ENCODE data around the gene GRID1.

The GRID1 gene

DNA sequence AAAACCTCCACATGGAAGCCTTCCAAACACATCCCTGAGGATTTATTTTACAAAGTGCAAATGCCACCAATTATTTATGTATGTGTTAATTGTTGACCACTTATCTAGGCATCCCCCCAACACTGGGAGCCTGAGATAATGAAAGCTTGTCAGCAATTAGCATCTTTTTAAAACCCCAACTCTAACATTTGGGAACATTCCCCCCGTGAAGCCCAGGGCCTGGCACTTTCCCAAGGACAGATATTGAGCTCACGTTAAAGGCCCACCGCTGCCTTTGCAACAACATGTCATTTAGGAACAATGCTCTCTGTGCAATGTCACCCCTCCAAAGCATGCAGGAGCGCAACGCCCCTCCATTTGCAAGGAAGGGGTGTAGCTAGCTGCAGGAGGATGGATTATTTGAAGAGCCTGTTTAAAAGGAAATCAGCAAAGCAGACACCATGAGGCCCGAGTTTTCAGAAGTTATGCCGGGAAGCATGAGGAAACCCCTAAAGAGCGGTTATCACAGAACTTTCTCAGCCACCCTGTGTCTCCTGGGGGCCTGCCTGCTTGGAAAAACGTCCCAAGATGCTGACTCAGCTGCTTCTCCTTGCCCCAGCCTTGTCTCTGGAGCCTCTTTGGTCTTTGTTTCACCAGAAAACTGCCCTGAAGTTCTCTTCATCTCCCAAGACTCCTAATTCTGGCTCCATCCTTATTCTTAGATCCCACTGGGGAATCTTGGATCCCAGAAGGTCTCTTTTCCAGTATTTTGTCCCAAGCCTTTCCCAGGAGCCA, 444.1 kb downstream of the GRID1 start:
- H3K9me2 ChIP-seq (replicated peaks; ENCODE audit: insufficient read depth, low read length) = no peaks in the 10 kb centered on the region
- H3K4me2 ChIP-seq (ENCODE audit: low read depth, low read length) = no peak overlapping the region
- H3K79me2 ChIP-seq (ENCODE audit: low read length) = no peaks in the 10 kb centered on the region
- no peaks in the 10 kb centered on the region for H3K36me3 ChIP-seq (replicated peaks; ENCODE audit: insufficient read depth, low read length)
- TF ChIP-seq EZH2phosphoT487 (IDR thresholded peaks at IDR 0.05; ENCODE audit: low read length) = no peak
- TF ChIP-seq, protein P1, sequence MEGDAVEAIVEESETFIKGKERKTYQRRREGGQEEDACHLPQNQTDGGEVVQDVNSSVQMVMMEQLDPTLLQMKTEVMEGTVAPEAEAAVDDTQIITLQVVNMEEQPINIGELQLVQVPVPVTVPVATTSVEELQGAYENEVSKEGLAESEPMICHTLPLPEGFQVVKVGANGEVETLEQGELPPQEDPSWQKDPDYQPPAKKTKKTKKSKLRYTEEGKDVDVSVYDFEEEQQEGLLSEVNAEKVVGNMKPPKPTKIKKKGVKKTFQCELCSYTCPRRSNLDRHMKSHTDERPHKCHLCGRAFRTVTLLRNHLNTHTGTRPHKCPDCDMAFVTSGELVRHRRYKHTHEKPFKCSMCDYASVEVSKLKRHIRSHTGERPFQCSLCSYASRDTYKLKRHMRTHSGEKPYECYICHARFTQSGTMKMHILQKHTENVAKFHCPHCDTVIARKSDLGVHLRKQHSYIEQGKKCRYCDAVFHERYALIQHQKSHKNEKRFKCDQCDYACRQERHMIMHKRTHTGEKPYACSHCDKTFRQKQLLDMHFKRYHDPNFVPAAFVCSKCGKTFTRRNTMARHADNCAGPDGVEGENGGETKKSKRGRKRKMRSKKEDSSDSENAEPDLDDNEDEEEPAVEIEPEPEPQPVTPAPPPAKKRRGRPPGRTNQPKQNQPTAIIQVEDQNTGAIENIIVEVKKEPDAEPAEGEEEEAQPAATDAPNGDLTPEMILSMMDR (IDR thresholded peaks at IDR 0.05; ENCODE audit: low read length) = no peak
- no peak overlapping the region for H3K27ac ChIP-seq (ENCODE audit: low read length)
- no peaks in the 10 kb centered on the region for H3K4me1 ChIP-seq (ENCODE audit: low read length)
- no peaks in the 10 kb centered on the region for H3F3A ChIP-seq (ENCODE audit: insufficient read depth, low read length)
- no peak overlapping the region for H3K9ac ChIP-seq (ENCODE audit: low read length)
- no peaks in the 10 kb centered on the region for H3K27me3 ChIP-seq (replicated peaks; ENCODE audit: insufficient read depth, low read length)
- no peaks in the 10 kb centered on the region for H3K9me3 ChIP-seq (replicated peaks; ENCODE audit: insufficient read depth, low read length)
- H4K20me1 ChIP-seq (ENCODE audit: insufficient read depth, low read length) = no peaks in the 10 kb centered on the region
- no peak overlapping the region for H3K4me3 ChIP-seq (ENCODE audit: low read length)
- DNase-seq = no peak
- H2AFZ ChIP-seq (ENCODE audit: low read length) = no peak overlapping the region

DNA sequence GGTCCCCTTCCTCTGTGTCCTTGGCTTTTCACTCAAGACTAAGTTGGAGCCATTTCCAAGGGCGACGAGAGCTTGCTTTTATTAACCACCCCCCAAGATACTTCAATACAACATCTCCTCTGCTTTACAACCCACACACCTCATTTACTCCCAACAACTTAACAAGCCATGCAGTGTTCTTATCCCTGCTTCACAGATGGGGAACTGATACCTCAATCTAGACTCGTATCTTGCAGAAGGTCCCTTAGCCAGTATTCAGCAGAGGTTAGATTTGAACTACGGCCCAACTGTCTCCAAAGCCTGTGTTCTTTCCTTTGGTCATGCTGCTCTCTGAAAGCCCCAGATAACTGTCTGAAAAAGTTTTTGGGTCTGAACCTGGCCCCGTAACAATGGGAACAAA, 444.8 kb downstream of the GRID1 start:
- Histone ChIP-seq H3K4me1 (ENCODE audit: low read length) (no peaks in the 10 kb centered on the region), H3K79me2 (ENCODE audit: low read length) (no peaks in the 10 kb centered on the region), H3K9ac (ENCODE audit: low read length) (no peak overlapping the region), H3K9me2 (replicated peaks; ENCODE audit: insufficient read depth, low read length) (no peaks in the 10 kb centered on the region), H3K27me3 (replicated peaks; ENCODE audit: insufficient read depth, low read length) (no peaks in the 10 kb centered on the region), H3K36me3 (replicated peaks; ENCODE audit: insufficient read depth, low read length) (no peaks in the 10 kb centered on the region), H3K27ac (ENCODE audit: low read length) (no peak overlapping the region), H3K4me2 (ENCODE audit: low read depth, low read length) (no peak overlapping the region), H3K9me3 (replicated peaks; ENCODE audit: insufficient read depth, low read length) (no peaks in the 10 kb centered on the region), H2AFZ (ENCODE audit: low read length) (no peak overlapping the region), H3K4me3 (ENCODE audit: low read length) (no peak overlapping the region), H4K20me1 (ENCODE audit: insufficient read depth, low read length) (no peaks in the 10 kb centered on the region), H3F3A (ENCODE audit: insufficient read depth, low read length) (no peaks in the 10 kb centered on the region)
- no peak for DNase-seq
- TF ChIP-seq, protein P1 (IDR thresholded peaks at IDR 0.05; ENCODE audit: low read length) = no peak
- TF ChIP-seq EZH2phosphoT487 (IDR thresholded peaks at IDR 0.05; ENCODE audit: low read length) (no peak), EZH2 (optimal IDR thresholded peaks at IDR 0.05; ENCODE audit: low read depth, low read length) (no peak)

DNA sequence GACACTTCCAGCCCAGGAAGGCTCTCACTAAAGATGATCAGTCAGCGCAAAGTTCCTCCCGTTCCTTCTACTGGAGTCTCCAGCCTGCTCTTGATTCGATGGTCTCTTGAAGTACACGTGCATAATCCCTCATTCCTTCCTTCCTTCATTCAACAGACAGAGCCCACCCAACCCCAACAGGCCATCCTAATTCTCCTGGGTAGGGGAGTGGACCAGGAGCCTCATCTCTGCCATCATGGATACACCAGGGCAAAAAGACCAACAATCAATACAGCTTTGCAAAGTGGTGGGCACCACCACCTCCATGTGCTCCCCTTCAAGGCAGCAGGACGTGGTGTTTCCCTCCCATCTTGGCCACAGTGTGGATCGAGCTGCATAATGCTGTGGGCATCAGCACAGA, 446.3 kb downstream of the GRID1 start:
- no peak overlapping the region for H2AFZ ChIP-seq (ENCODE audit: low read length)
- no peaks in the 10 kb centered on the region for H3K9me2 ChIP-seq (replicated peaks; ENCODE audit: insufficient read depth, low read length)
- H4K20me1 ChIP-seq (ENCODE audit: insufficient read depth, low read length) = no peaks in the 10 kb centered on the region
- H3K79me2 ChIP-seq (ENCODE audit: low read length) = no peaks in the 10 kb centered on the region
- no peaks in the 10 kb centered on the region for H3K36me3 ChIP-seq (replicated peaks; ENCODE audit: insufficient read depth, low read length)
- H3K9me3 ChIP-seq (replicated peaks; ENCODE audit: insufficient read depth, low read length) = no peaks in the 10 kb centered on the region
- no peak overlapping the region for H3K27ac ChIP-seq (ENCODE audit: low read length)
- no peak overlapping the region for H3K4me2 ChIP-seq (ENCODE audit: low read depth, low read length)
- no peaks in the 10 kb centered on the region for H3F3A ChIP-seq (ENCODE audit: insufficient read depth, low read length)
- DNase-seq = no peak
- no peaks in the 10 kb centered on the region for H3K27me3 ChIP-seq (replicated peaks; ENCODE audit: insufficient read depth, low read length)
- H3K9ac ChIP-seq (ENCODE audit: low read length) = no peak overlapping the region
- no peak overlapping the region for H3K4me3 ChIP-seq (ENCODE audit: low read length)
- TF ChIP-seq, protein P1 (IDR thresholded peaks at IDR 0.05; ENCODE audit: low read length) = no peak
- TF ChIP-seq EZH2phosphoT487 (IDR thresholded peaks at IDR 0.05; ENCODE audit: low read length) (no peak), EZH2 (optimal IDR thresholded peaks at IDR 0.05; ENCODE audit: low read depth, low read length) (no peak)
- no peaks in the 10 kb centered on the region for H3K4me1 ChIP-seq (ENCODE audit: low read length)
